Measurements from ENCODE around the gene SIL1.

GRCh38 chr5:139186261-139186660 lies 11.9 kb downstream of the SIL1 start:
- no peak for TF ChIP-seq POLR2AphosphoS5 (IDR thresholded peaks at IDR 0.05)
- no peak for TF ChIP-seq CTCF (IDR thresholded peaks at IDR 0.05 in 8 of 11, conservative IDR thresholded peaks at IDR 0.05 in 3 of 11)
- TF ChIP-seq POLR2A (IDR thresholded peaks at IDR 0.05): no peak

All from spleen (tissue), 7 donors.